ENCODE measurements around the gene PCDHGB3.

Gene PCDHGB3

DNA sequence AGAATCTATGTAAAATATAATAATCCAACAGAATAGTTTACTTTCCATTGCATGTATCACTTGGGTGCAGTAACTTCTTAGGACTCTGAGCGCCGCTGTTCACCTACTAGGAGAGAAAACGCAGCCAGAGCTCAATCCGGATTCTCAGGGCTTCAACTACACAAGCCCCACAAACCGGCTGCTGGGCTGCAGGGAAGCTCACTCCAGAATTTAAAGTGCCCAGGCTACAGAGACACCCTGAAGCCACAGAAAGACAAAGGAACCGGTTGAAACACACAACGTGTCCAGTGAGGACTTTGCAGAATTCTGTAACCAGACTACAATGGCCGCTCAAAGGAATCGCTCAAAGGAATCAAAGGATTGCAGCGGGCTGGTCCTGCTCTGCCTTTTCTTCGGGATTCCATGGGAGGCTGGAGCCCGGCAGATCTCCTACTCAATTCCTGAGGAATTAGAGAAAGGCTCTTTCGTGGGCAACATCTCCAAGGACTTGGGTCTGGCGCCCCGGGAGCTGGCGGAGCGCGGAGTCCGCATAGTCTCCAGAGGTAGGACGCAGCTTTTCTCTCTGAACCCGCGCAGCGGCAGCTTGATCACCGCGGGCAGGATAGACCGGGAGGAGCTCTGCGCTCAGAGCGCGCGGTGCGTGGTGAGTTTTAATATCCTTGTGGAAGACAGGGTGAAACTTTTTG is 43.0 kb downstream of the PCDHGB3 start, which contains the start of gene PCDHGA10:
PCDHGA10 (plus strand) TSS at position 134 of the 686 bp plus-strand sequence; CDS start at position 323, 189 bp downstream.
- TF ChIP-seq EP300 (IDR thresholded peaks at IDR 0.05; ENCODE audit: borderline replicate concordance): no peak
- TF ChIP-seq TEAD4 (IDR thresholded peaks at IDR 0.05): no peak
- 0 out of 2 replicates have a peak, but pooled peaks have one; percentile 14 for TF ChIP-seq YY1 (IDR thresholded peaks at IDR 0.05; ENCODE audit: low read depth)
- no peak for TF ChIP-seq FOXM1 (IDR thresholded peaks at IDR 0.05; ENCODE audit: borderline replicate concordance, low read depth)
- no peak for TF ChIP-seq TCF12 (IDR thresholded peaks at IDR 0.05; ENCODE audit: low read depth)
- peak; percentile 90 for TF ChIP-seq RAD21 (IDR thresholded peaks at IDR 0.05; ENCODE audit: low read depth)
- no peak for TF ChIP-seq EGR1 (IDR thresholded peaks at IDR 0.05)
- TF ChIP-seq TAF1 (IDR thresholded peaks at IDR 0.05; ENCODE audit: low read depth): no peak
- no peak for TF ChIP-seq REST (IDR thresholded peaks at IDR 0.05; ENCODE audit: low read depth)
- TF ChIP-seq CREB1 (IDR thresholded peaks at IDR 0.05; ENCODE audit: low read depth): no peak
- TF ChIP-seq ZBTB7A (IDR thresholded peaks at IDR 0.05; ENCODE audit: low read depth): no peak
- TF ChIP-seq USF1 (IDR thresholded peaks at IDR 0.05): no peak
- TF ChIP-seq, protein P1, sequence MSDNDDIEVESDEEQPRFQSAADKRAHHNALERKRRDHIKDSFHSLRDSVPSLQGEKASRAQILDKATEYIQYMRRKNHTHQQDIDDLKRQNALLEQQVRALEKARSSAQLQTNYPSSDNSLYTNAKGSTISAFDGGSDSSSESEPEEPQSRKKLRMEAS (IDR thresholded peaks at IDR 0.05): no peak
- no peak for TF ChIP-seq CEBPB (IDR thresholded peaks at IDR 0.05)
- TF ChIP-seq NFIC (IDR thresholded peaks at IDR 0.05): no peak

DNA sequence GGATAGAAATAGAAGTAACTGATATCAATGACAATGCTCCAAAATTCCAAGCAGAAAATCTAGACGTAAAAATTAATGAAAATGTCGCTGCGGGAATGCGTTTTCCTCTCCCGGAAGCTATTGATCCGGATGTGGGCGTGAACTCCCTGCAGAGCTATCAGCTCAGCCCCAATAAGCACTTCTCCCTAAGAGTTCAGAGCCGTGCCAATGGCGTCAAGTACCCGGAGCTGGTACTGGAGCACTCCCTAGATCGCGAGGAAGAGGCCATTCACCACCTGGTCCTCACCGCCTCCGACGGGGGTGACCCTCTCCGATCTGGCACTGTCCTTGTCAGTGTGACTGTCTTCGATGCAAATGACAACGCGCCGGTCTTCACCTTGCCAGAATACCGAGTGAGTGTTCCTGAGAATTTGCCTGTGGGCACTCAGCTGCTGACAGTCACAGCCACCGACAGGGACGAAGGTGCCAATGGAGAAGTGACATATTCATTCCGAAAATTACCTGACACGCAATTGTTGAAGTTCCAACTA is 43.6 kb downstream of the PCDHGB3 start:
- no peak for TF ChIP-seq ZBTB7A (IDR thresholded peaks at IDR 0.05; ENCODE audit: low read depth)
- no peak for TF ChIP-seq TCF12 (IDR thresholded peaks at IDR 0.05; ENCODE audit: low read depth)

- TF ChIP-seq RAD21 (IDR thresholded peaks at IDR 0.05; ENCODE audit: low read depth): peak; percentile 67
Observed at GRCh38 chr5:141417494-141418172, 47.6 kb downstream of the PCDHGB3 start, which contains the start of gene PCDHGB7. Gene PCDHGB7, plus strand, starts transcription at chr5:141417677. Its CDS starts 183 bp downstream, at chr5:141417860.

GRCh38 chr5:141419074-141419880 is 49.2 kb downstream of the PCDHGB3 start:
- no peak for TF ChIP-seq RAD21 (IDR thresholded peaks at IDR 0.05; ENCODE audit: low read depth)
- TF ChIP-seq TAF1 (IDR thresholded peaks at IDR 0.05; ENCODE audit: low read depth): no peak
- no peak for TF ChIP-seq EGR1 (IDR thresholded peaks at IDR 0.05)
- TF ChIP-seq CREB1 (IDR thresholded peaks at IDR 0.05; ENCODE audit: low read depth): no peak
- no peak for TF ChIP-seq NFIC (IDR thresholded peaks at IDR 0.05)

DNA sequence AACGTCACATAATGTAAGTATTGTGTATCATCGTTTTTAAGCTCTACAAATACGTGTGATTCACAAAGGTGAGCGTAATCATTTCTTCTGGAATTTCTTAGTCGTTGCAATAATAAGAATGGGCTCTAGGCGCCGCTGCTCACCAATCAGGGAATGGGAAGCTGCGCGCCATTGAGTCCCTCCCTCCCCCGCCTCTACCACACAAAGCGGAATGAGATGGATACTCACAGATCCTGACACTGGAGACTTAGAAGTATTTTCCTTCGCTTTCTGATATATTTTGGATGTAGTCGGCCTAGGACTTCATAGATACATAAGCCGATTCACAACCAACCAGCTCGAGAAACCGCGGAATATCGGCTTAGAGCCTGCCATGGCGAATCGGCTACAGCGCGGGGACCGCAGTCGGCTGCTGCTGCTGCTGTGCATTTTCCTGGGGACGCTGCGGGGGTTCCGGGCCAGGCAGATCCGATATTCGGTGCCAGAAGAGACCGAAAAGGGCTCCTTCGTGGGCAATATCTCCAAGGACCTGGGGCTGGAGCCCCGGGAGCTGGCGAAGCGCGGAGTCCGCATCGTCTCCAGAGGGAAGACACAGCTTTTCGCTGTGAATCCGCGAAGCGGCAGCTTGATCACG is 50.9 kb downstream of the PCDHGB3 start, which contains the start of gene PCDHGA11:
PCDHGA11 (plus strand) TSS at position 197 of the 634 bp plus-strand sequence; CDS start at position 374, 177 bp downstream.
- no peak for TF ChIP-seq CREB1 (IDR thresholded peaks at IDR 0.05; ENCODE audit: low read depth)
- peak; percentile 43; the same call in 1 of the 2 replicates for TF ChIP-seq RAD21 (IDR thresholded peaks at IDR 0.05; ENCODE audit: low read depth)

GRCh38 chr5:141421489-141421855 is 51.4 kb downstream of the PCDHGB3 start:
- TF ChIP-seq YY1 (IDR thresholded peaks at IDR 0.05; ENCODE audit: low read depth) (no peak), CEBPB (IDR thresholded peaks at IDR 0.05) (no peak), TAF1 (IDR thresholded peaks at IDR 0.05; ENCODE audit: low read depth) (no peak), RAD21 (IDR thresholded peaks at IDR 0.05; ENCODE audit: low read depth) (no peak), TCF12 (IDR thresholded peaks at IDR 0.05; ENCODE audit: low read depth) (no peak), EP300 (IDR thresholded peaks at IDR 0.05; ENCODE audit: borderline replicate concordance) (no peak), REST (IDR thresholded peaks at IDR 0.05; ENCODE audit: low read depth) (no peak), FOXM1 (IDR thresholded peaks at IDR 0.05; ENCODE audit: borderline replicate concordance, low read depth) (no peak), ZBTB7A (IDR thresholded peaks at IDR 0.05; ENCODE audit: low read depth) (no peak), EGR1 (IDR thresholded peaks at IDR 0.05) (no peak)
- TF ChIP-seq, protein P1 (IDR thresholded peaks at IDR 0.05): no peak

Measured in Ishikawa (cell line).